DOHH2 (cell line): ENCODE results near the gene KLHL40.

Experiments used
- EZH2phosphoT487 ChIP-seq: fragments of 200-600 bp; sonication (generic); IDR thresholded peaks from 2 replicates; pipeline ENCODE4 v1.6.1; 2017; ENCODE audit warnings: borderline replicate concordance, mild to moderate bottlenecking, antibody characterized with exemption, low read length, moderate library complexity, mixed read lengths
- TF ChIP-seq, protein P1 (sequence below): fragments of 200-600 bp; sonication (generic); IDR thresholded peaks from one replicate; pipeline ENCODE4 v1.5.1; 2014; ENCODE audit warnings: antibody characterized with exemption, mild to moderate bottlenecking, low read depth, low read length; ENCODE audit not compliant: poor library complexity, severe bottlenecking

GRCh38 chr3:42683875-42684598 lies 1.3 kb upstream of the KLHL40 start:
- TF ChIP-seq, protein P1, sequence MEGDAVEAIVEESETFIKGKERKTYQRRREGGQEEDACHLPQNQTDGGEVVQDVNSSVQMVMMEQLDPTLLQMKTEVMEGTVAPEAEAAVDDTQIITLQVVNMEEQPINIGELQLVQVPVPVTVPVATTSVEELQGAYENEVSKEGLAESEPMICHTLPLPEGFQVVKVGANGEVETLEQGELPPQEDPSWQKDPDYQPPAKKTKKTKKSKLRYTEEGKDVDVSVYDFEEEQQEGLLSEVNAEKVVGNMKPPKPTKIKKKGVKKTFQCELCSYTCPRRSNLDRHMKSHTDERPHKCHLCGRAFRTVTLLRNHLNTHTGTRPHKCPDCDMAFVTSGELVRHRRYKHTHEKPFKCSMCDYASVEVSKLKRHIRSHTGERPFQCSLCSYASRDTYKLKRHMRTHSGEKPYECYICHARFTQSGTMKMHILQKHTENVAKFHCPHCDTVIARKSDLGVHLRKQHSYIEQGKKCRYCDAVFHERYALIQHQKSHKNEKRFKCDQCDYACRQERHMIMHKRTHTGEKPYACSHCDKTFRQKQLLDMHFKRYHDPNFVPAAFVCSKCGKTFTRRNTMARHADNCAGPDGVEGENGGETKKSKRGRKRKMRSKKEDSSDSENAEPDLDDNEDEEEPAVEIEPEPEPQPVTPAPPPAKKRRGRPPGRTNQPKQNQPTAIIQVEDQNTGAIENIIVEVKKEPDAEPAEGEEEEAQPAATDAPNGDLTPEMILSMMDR = no peak
- no peak for TF ChIP-seq EZH2phosphoT487
